GM21528 (cell line): ENCODE measurements around the gene SYNM.

Experiments used
- ATAC-seq: cut with Tn5 transposase; IDR thresholded peaks from one replicate; pipeline ENCODE4 v1.9.1; 2021; ENCODE audit warnings: mild to moderate bottlenecking, moderate library complexity; ENCODE audit not compliant: unreplicated experiment, low FRiP score

The SYNM gene

DNA sequence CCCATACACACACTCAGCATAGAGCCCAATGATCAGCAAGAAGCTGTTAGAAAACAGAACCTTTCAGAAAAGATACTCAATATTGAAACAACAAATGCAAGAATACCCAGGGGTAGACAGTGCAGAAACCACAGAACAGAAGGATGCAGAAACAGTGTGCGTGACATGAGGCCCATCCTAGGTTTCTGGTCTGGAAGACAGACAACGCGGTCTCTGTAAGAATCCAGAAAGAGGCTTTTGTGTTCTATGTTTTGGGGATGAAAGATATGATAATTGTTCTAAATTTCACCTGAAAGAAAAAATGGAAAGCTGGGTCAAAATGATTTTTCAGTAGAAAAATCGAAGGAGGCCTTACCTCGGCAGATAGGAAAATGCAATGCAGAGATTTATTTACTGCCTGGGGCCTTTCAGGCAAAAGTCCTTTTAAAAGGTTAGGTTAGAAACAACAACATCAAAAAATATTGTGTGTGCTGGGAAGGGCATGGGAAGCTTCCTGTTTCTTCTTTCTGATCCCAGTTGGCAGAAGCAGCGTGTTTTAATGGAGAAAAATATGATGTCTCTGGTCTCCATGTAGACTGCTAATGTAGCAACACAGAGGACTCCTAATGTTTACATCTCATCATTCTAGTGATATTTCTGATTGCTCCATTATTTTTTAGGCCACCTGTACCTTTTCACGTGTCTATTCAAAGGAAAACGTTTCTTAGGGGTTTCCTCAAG lies 17.0 kb downstream of the SYNM start:
- ATAC-seq: no peak

DNA sequence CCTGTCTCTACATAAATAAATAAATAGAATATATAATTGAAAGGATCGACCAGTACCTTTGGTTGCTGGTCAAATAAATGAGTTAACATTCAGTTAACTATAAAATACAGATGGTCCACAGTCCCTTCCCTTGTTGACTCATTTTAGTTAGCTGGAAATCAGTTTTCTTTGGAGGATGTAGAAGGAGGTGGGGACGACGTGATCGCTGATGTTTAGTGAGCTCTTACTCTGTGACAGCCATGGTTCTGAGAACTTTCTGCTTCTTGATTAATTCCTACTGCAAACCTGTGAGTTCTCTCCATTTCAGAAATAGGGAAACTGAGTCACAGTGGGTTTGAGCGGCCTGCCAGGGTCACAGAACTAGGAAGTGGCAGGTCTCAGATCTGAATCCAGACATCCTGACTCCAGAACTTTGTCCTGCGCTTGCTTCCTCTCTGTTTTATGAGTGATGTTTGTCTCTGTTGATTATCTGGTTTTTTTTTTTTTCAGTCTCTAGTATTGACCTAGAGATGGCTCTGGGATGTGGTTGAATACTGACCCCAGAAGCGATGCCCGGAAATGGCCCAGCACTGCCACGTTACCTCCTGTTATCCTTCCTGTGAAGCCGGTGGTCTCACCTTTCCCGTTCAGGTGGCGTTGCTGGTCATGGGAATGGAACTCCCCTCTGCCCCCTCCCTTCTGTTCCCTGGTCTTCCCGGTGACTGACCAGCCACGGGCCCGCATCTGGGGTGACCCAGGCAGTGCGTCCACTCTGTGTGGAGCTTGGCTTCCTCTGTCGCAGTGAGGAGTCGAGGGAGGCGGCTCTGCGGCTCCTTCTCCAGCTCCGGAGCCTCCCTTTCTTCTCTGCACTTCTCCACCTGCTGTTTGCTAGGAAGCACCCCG lies 18.2 kb downstream of the SYNM start:
- ATAC-seq: no peak

DNA sequence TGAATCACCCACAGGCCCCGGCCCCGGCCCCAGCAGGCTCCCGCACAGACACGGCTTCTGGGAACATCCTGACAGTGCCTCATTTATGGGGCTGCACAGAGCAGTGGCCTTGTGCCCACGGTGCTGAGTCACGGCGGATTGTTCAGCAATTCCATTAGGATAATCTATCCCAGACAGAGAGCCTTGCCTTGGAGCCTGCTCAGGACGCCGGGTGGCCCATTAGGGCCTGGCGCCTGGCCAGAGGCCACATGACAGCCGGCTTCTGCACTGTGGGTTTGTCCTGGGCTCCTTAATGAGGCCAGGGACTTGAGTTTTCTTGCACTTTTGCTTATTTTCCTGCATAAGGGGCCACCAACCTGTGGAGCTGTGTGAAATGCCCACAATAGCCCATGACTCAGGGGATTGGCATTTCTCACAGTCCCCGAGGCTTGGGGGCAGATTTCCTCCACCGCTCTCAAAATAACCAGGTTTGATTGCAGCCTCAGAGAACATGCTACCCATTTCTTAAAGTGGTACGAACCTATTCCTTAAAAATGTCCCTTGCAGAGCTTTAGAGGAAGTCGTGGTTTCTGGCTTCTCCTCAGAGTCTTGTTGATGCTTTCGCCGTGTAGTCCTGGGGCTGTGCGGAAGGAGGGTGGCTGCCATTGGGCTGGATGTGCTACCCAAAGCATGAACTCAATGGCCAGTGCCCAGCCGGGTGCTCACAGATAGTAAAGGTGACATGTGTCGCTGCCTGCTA lies 19.0 kb downstream of the SYNM start:
- ATAC-seq: no peak

DNA sequence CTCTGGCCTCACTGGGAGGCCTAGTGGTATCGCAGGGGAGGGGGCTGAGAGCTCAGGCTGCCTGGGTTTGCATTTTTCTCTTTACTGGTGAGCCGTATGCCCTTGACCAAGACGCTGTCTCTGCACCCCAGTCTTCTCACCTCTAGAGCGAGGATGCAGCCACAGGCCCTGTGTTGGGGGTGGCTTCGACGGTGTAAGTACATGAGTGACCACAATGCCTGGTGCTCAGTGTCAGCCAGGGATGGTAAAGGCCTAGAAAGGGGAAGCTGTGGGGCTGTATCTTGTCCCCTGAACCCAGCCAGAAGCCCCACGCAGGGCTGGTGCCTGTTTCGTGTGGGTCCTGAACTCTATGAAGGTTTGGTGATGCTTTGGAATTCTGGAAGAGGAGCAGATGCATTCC lies 19.8 kb downstream of the SYNM start:
- no peak for ATAC-seq

DNA sequence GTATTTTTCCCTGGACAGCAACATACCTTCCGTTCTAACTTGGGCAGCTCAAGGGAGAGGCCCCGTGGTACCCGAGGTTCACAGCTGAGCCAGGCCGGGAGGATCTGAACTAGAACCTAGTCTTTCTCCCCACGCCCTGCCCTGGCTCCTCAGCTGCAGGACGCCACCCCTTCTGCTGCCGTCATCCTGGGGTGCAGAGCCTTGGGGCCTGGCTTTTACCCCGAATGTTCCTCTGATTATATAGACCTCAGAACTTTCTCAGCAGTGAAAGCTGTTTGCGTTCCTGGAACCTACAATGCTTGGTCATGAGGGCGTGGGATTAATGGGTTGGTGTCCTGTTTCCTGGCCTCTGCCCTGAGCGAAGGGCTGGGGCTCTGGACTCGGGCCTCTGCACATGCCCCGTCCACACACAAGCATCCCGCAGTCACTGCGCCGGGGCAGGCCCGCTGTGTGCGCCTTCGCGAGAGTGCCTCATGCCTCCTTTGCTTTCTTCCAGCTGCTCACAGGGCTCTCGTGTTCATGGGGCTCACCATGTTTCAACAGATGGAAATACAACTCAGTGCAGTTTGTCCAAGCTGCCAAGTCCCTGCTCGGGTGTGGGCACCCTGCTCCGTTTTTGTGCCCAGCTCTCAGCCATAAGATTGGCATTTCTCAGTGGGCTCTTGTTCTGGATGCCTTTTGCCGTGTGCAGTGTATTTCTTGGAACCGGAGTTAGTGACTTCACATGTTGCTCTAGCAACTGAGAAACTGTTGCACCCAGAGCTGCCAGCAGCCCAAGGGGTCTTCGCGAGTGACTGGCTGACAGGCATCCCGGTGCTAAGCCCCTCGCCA lies 20.4 kb downstream of the SYNM start:
- ATAC-seq: no peak

DNA sequence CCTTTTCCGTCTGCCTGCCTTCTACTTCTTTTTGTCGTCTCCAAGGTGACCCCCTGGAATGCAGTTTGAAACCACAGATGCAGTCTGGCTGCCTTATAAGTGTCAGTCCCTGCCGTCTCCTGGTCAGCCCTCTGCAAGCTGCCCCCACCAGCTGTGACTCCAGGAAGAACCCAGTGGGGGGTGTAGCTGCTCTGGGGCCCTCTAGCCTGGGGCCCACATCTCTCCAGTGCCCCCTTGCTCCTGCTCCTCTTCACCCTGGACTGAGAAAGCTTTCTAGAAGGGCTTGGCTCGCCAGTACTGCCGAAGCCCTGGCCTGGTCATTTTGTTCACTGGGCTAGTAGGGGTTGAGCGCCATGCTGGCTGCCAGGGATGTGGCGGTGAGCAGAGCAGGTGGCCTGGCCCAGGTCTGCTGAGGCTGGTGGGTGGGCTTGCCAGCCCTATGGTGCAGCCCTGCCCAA lies 21.3 kb downstream of the SYNM start:
- no peak for ATAC-seq

DNA sequence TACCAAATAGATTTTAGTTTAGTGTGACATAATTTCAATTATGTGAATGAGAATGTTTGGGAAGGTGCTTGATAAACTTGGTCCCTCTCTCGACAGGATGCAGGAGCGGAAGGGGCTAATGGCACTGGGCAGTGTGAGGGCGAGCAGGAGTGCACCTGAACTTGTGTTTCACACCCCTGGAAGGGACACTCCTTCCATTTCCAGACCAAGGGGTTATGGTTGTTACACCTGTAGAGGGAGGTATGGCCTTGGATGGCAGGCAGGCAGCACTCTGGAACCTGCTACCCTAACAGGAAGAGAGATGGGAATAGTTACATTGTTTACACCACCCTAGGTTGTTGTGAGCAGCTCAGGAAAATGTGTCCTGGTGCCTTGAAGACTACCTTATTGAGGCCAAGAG lies 22.1 kb downstream of the SYNM start:
- no peak for ATAC-seq

DNA sequence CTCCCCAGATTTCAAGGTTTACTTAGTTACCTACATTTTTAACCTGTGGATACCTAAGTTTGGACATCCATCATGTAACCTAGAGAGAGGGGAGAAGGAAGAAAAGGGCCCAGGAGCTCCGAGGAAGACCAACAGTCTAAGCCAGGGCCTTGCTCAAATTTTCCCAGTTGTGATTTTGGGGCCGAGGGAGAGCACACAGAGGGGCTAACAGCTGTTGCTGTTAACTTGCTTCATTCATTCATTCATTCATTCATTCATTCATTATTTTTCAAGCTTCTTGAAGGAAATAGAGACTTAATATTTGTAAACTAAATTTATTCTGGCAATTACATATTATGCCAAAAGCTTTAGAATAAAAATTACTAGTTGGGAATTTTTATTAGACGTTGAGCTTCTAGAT lies 22.9 kb downstream of the SYNM start:
- ATAC-seq: no peak

DNA sequence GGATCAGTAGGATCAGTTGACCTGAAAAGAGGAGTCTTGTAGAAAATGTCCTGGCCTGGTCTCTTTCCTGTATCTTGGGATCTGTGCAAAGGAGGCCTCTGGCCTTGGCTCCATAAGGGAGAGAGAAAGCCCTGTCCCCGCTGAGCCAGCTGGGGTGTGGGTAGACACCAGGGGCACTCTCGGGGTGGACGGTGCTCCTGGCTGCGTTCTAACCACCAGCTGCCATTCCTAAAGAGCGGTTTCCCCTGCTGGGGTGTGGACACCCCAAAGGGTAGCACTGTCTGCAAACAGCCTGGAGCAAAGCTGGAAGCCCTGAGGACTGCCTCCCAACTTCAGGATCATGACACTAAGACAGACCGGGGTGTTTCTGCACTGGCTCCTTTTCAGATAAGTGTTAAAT lies 23.5 kb downstream of the SYNM start:
- no peak for ATAC-seq

DNA sequence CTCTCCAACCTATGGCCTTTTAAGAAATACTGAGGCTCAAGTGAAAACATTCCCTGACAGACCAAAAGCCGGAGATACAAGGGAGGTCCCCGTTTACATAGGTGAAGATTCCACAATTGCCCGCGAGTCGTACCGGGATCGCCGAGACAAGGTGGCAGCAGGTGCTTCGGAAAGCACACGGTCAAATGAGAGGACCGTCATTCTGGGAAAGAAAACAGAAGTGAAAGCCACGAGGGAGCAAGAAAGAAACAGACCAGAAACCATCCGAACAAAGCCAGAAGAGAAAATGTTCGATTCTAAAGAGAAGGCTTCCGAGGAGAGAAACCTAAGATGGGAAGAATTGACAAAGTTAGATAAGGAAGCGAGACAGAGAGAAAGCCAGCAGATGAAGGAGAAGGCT lies 24.8 kb downstream of the SYNM start:
- no peak for ATAC-seq

DNA sequence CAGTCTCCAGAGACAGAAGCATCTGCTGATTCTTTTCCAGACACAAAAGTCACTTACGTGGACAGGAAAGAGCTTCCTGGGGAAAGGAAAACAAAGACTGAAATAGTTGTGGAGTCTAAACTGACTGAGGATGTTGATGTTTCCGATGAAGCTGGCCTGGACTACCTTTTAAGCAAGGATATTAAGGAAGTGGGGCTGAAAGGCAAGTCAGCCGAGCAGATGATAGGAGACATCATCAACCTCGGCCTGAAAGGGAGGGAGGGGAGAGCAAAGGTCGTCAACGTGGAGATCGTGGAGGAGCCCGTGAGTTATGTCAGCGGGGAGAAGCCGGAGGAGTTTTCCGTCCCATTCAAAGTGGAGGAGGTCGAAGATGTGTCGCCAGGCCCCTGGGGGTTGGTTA lies 25.4 kb downstream of the SYNM start:
- no peak for ATAC-seq

DNA sequence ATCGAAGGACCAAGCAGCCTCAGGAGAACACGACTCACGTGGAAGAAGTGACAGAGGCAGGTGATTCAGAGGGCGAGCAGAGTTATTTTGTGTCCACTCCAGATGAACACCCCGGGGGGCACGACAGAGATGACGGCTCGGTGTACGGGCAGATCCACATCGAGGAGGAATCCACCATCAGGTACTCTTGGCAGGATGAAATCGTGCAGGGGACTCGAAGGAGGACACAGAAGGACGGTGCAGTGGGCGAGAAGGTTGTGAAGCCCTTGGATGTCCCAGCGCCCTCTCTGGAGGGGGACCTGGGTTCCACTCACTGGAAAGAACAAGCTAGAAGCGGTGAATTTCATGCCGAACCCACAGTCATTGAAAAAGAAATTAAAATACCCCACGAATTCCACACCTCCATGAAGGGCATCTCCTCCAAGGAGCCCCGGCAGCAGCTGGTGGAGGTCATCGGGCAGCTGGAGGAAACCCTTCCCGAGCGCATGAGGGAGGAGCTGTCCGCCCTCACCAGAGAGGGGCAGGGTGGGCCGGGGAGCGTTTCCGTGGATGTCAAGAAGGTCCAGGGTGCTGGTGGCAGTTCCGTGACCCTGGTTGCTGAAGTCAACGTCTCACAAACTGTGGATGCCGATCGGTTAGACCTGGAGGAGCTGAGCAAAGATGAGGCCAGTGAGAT lies 26.0 kb downstream of the SYNM start:
- no peak for ATAC-seq

DNA sequence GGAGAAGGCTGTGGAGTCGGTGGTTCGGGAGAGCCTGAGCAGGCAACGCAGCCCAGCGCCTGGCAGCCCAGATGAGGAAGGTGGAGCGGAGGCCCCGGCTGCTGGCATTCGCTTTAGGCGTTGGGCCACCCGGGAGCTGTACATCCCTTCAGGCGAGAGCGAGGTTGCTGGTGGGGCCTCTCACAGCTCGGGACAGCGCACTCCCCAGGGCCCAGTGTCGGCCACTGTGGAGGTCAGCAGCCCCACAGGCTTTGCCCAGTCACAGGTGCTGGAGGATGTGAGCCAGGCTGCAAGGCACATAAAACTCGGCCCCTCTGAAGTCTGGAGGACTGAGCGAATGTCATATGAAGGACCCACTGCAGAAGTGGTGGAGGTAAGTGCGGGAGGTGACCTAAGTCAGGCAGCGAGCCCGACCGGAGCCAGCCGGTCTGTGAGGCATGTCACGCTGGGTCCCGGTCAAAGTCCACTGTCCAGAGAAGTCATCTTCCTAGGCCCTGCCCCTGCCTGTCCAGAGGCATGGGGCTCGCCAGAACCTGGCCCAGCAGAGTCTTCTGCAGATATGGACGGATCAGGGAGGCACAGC lies 26.7 kb downstream of the SYNM start:
- no peak for ATAC-seq

DNA sequence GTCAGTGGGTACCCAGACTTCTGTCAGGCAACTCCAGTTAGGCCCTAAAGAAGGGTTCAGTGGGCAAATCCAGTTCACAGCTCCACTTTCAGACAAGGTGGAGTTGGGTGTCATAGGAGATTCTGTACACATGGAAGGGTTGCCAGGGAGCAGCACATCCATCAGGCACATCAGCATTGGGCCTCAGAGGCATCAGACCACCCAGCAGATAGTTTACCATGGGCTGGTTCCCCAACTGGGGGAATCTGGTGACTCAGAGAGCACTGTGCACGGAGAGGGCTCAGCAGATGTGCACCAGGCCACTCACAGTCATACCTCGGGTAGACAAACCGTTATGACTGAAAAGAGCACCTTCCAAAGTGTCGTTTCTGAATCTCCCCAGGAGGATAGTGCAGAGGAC lies 27.2 kb downstream of the SYNM start:
- ATAC-seq: no peak

DNA sequence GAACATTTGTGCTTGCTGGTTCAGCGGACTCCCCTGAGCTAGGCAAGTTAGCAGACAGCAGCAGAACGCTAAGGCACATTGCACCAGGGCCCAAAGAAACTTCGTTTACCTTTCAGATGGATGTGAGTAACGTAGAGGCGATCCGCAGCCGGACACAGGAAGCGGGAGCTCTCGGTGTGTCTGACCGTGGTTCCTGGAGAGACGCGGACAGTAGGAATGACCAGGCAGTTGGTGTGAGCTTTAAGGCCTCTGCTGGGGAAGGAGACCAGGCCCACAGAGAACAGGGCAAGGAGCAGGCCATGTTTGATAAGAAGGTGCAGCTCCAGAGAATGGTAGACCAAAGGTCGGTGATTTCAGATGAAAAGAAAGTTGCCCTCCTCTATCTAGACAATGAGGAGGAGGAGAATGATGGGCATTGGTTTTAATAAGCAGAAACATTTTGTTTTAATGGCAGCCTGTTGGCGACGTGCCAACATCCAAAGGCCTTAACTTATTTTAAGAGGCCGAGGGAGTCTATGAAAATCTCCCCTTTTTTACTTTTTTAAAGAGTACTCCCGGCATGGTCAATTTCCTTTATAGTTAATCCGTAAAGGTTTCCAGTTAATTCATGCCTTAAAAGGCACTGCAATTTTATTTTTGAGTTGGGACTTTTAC lies 27.9 kb downstream of the SYNM start:
- no peak for ATAC-seq

DNA sequence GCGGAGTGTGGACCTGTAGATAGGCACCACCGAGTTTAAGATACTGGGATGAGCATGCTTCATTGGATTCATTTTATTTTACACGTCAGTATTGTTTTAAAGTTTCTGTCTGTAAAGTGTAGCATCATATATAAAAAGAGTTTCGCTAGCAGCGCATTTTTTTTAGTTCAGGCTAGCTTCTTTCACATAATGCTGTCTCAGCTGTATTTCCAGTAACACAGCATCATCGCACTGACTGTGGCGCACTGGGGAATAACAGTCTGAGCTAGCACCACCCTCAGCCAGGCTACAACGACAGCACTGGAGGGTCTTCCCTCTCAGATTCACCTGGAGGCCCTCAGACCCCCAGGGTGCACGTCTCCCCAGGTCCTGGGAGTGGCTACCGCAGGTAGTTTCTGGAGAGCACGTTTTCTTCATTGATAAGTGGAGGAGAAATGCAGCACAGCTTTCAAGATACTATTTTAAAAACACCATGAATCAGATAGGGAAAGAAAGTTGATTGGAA lies 29.5 kb downstream of the SYNM start:
- ATAC-seq: no peak

DNA sequence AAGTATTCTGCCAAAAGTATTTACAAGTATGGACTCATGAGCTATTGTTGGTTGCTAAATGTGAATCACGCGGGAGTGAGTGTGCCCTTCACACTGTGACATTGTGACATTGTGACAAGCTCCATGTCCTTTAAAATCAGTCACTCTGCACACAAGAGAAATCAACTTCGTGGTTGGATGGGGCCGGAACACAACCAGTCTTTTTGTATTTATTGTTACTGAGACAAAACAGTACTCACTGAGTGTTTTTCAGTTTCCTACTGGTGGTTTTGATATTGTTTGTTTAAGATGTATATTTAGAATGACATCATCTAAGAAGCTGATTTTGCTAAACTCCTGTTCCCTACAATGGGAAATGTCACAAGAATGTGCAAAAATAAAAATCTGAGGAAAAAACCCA lies 30.3 kb downstream of the SYNM start:
- ATAC-seq: peak; percentile 71

DNA sequence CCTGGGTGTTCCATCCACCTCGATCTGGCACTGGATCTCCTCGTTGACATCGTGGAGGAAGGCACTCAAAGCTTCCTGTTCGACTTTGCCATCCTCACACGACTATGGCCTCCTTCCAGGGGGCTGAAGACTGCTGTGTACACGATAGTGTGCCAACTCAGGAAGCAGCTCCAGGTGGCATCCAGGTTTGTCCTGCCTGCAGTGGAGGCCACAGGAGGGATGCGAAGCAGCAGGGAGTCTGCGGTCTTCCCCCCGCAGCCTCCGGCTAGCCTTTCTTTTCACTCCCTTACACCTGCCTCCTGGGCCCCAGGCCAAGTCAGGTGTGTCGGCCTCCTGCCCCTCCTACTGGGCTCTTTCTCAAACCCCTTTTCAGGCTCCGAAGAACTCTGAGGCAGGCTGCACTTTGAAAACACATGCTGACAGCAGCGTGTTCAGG lies 32.2 kb downstream of the SYNM start:
- ATAC-seq: no peak

DNA sequence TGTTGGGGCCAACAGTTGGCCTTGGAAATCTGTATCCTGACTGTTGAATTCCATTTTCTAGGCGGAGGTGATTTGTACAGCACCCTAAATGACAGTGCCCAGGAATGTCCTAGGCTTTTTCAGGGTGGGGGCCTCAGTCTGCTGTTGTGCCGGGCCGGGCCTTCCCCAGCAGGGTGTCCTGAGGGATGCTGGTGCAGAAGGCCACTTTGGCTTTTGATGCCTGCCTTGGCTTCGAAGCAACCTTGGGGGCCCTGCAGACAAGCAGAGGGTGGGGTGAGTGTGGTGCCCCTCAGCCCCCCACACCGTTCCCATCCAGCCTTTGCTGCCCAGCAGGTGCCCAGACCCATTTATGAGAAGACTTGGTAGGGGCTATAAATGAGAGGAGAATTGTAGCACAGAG lies 33.0 kb downstream of the SYNM start:
- no peak for ATAC-seq
